ENCODE results near the gene R3HCC1L.

R3HCC1L gene

GRCh38 chr10:98285416-98285815, 151.0 kb downstream of the R3HCC1L start (continued):
- no peak for TF ChIP-seq ZNF830 (tag by site-specific recombination; IDR thresholded peaks at IDR 0.05; ENCODE audit: low read depth)

GRCh38 chr10:98286419-98286818, 152.0 kb downstream of the R3HCC1L start:
- Histone ChIP-seq H3K27ac (ENCODE audit: extremely low read depth, low read depth, low read length) (no peak overlapping the region), H3K9me3 (ENCODE audit: control insufficient read depth, insufficient read depth, low read depth, low read length) (no peaks in the 10 kb centered on the region), H3K4me1 (ENCODE audit: control insufficient read depth, insufficient read depth, low read length) (no peaks in the 10 kb centered on the region), H3K4me3 (ENCODE audit: low read depth, low read length) (no peak overlapping the region), H3K36me3 (ENCODE audit: control insufficient read depth in 2 of 2, insufficient read depth in 1 of 2, low read length in 2 of 2) (no peaks in the 10 kb centered on the region)
- ChIA-PET CTCF (interaction anchor here (0.5 to 2.1 kb wide), 3 partner anchors 23 to 562 kb away, joined by 3 to 5 read pairs (median 3); no protein-coding TSS in a partner anchor), POLR2A (no interaction called here)
- TF ChIP-seq HOXC10 (CRISPR knock-in tag; IDR thresholded peaks at IDR 0.05) (no peak), ZNF155 (tag by site-specific recombination; IDR thresholded peaks at IDR 0.05) (no peak), MYNN (tag by site-specific recombination; IDR thresholded peaks at IDR 0.05; ENCODE audit: borderline replicate concordance) (no peak), PRDM6 (tag by site-specific recombination; IDR thresholded peaks at IDR 0.05) (no peak), ZFP37 (tag by site-specific recombination; IDR thresholded peaks at IDR 0.05) (no peak), ZBTB21 (tag by site-specific recombination; IDR thresholded peaks at IDR 0.05) (no peak), ZNF140 (tag by site-specific recombination; IDR thresholded peaks at IDR 0.05) (no peak), ZBTB11 (tag by site-specific recombination; conservative IDR thresholded peaks at IDR 0.05; ENCODE audit: low read depth) (no peak), ZBTB1 (tag by site-specific recombination; IDR thresholded peaks at IDR 0.05) (no peak), ZNF10 (tag by site-specific recombination; IDR thresholded peaks at IDR 0.05) (no peak)

GRCh38 chr10:98287321-98287720, 152.9 kb downstream of the R3HCC1L start:
- H3K4me1 ChIP-seq (ENCODE audit: control insufficient read depth, insufficient read depth, low read length) = no peaks in the 10 kb centered on the region
- H3K27ac ChIP-seq (ENCODE audit: extremely low read depth, low read depth, low read length) = no peak overlapping the region
- no peaks in the 10 kb centered on the region for H3K36me3 ChIP-seq (ENCODE audit: control insufficient read depth in 2 of 2, insufficient read depth in 1 of 2, low read length in 2 of 2)
- ChIA-PET POLR2A (no interaction called here), CTCF (interaction anchor here (2.1 kb wide), 1 partner anchor 22 kb away, joined by 5 read pairs; no protein-coding TSS in a partner anchor)
- H3K4me3 ChIP-seq (ENCODE audit: low read depth, low read length) = no peak overlapping the region
- no peaks in the 10 kb centered on the region for H3K9me3 ChIP-seq (ENCODE audit: control insufficient read depth, insufficient read depth, low read depth, low read length)
- TF ChIP-seq GFI1B (tag by site-specific recombination; IDR thresholded peaks at IDR 0.05) (no peak), ZNF202 (tag by site-specific recombination; IDR thresholded peaks at IDR 0.05; ENCODE audit: borderline replicate concordance) (no peak), ZBTB7A (tag by site-specific recombination; IDR thresholded peaks at IDR 0.05; ENCODE audit: low read depth) (no peak), ZNF530 (tag by site-specific recombination; IDR thresholded peaks at IDR 0.05; ENCODE audit: low read depth) (no peak), MEIS1 (CRISPR knock-in tag; IDR thresholded peaks at IDR 0.05; ENCODE audit: borderline replicate concordance) (no peak), OVOL3 (tag by site-specific recombination; IDR thresholded peaks at IDR 0.05) (no peak), BCL11A (tag by site-specific recombination; IDR thresholded peaks at IDR 0.05; ENCODE audit: low read depth) (no peak), ZNF624 (tag by site-specific recombination; IDR thresholded peaks at IDR 0.05) (no peak)

Measured in HEK293 (cell line).